Measurements from ENCODE around the gene INPP5D. TPM values are rescaled to one million over a fixed set of nuclear protein-coding genes. Genes with fewer than 3 reads are reported as not detected.

INPP5D gene
- total and polyA plus RNA-seq, 2 of the 8 experiments (the other 6 are each of a cell fraction or from before 2014, with no cell fraction given): 4.5 to 7.1 TPM

- TF ChIP-seq CHD7 (IDR thresholded peaks at IDR 0.05; ENCODE audit: insufficient replicate concordance, low read length) (no peak), JUN (IDR thresholded peaks at IDR 0.05; ENCODE audit: low read depth, low read length) (no peak), SIRT6 (IDR thresholded peaks at IDR 0.05; ENCODE audit: low read length) (no peak), CTBP2 (IDR thresholded peaks at IDR 0.05; ENCODE audit: borderline replicate concordance, insufficient read depth, insufficient read length, low read length) (no peak), HDAC6 (IDR thresholded peaks at IDR 0.05; ENCODE audit: low read depth, low read length) (no peak), FOSL1 (IDR thresholded peaks at IDR 0.05; ENCODE audit: insufficient read depth, low read depth, low read length) (no peak), ASH2L (IDR thresholded peaks at IDR 0.05; ENCODE audit: low read length) (no peak), KDM5A (IDR thresholded peaks at IDR 0.05; ENCODE audit: low read length) (no peak), TEAD4 (IDR thresholded peaks at IDR 0.05; ENCODE audit: low read depth, low read length) (no peak), ZNF274 (IDR thresholded peaks at IDR 0.05; ENCODE audit: borderline replicate concordance, extremely low read depth, low read length) (no peak), KDM4A (IDR thresholded peaks at IDR 0.05; ENCODE audit: low read depth, low read length, severe bottlenecking) (no peak), EGR1 (IDR thresholded peaks at IDR 0.05; ENCODE audit: borderline replicate concordance, low read depth, low read length) (no peak)
Measured at GRCh38 chr2:233026198-233026813, 33.8 kb upstream of the INPP5D start (continued).

Measured in H1 (cell line).